Right hindlimb (tissue), 1 donor: Measurements from ENCODE around the gene FAM204A.

Experiments
- DNase-seq: peaks from one replicate; pipeline ENCODE4 v3.0.0-alpha.2; 2018

Gene FAM204A

GRCh38 chr10:118277871-118278270, 64.3 kb downstream of the FAM204A start:
- DNase-seq, result no peak

- DNase-seq, result no peak
Measured at GRCh38 chr10:118276727-118277126, 65.4 kb downstream of the FAM204A start.

GRCh38 chr10:118276204-118276603, 65.9 kb downstream of the FAM204A start:
- no peak for DNase-seq

GRCh38 chr10:118273662-118274061, 68.5 kb downstream of the FAM204A start:
- DNase-seq, result no peak

GRCh38 chr10:118272767-118273166, 69.4 kb downstream of the FAM204A start:
- DNase-seq, result no peak

GRCh38 chr10:118272149-118272721, 69.9 kb downstream of the FAM204A start:
- DNase-seq, result no peak

GRCh38 chr10:118271671-118272070, 70.5 kb downstream of the FAM204A start:
- no peak for DNase-seq

- DNase-seq, result no peak
Measured at GRCh38 chr10:118266098-118266748, 75.9 kb downstream of the FAM204A start.

GRCh38 chr10:118264838-118265470, 77.2 kb downstream of the FAM204A start:
- no peak for DNase-seq

- no peak for DNase-seq
Measured at GRCh38 chr10:118264252-118264651, 77.9 kb downstream of the FAM204A start.

GRCh38 chr10:118262538-118262937, 79.6 kb downstream of the FAM204A start:
- DNase-seq, result no peak

- no peak for DNase-seq
Measured at GRCh38 chr10:118259288-118259906, 82.7 kb downstream of the FAM204A start.

GRCh38 chr10:118258285-118258684, 83.8 kb downstream of the FAM204A start:
- DNase-seq, result no peak

- no peak for DNase-seq
Measured at GRCh38 chr10:118256825-118257570, 85.1 kb downstream of the FAM204A start.

- DNase-seq, result no peak
Measured at GRCh38 chr10:118256209-118256608, 85.9 kb downstream of the FAM204A start.

- DNase-seq, result no peak
Measured at GRCh38 chr10:118255355-118255754, 86.8 kb downstream of the FAM204A start.

- DNase-seq, result no peak
Measured at GRCh38 chr10:118254654-118255053, 87.5 kb downstream of the FAM204A start.

- DNase-seq, result no peak
Measured at GRCh38 chr10:118253397-118253796, 88.7 kb downstream of the FAM204A start.

GRCh38 chr10:118251791-118252190, 90.3 kb downstream of the FAM204A start:
- no peak for DNase-seq

- no peak for DNase-seq
Measured at GRCh38 chr10:118249714-118250113, 92.4 kb downstream of the FAM204A start.
